ENCODE results near the gene RCHY1. TPM values are rescaled to one million over a fixed set of nuclear protein-coding genes. Genes with fewer than 3 reads are reported as not detected.
A peak's percentile ranks its signal among the peaks of the same experiment; 100 is the strongest.
"Not testable (repeated sequence)": the region's sequence is repeated elsewhere in the genome, so short reads cannot be mapped to it uniquely, and the experiment has no call there.

Gene RCHY1
- total and polyA plus RNA-seq, 4 donors: 14.7 to 24.8 (median 18.0) TPM

- TF ChIP-seq ZBTB33 (IDR thresholded peaks at IDR 0.05) (no peak), JUND (IDR thresholded peaks at IDR 0.05) (no peak), SP1 (IDR thresholded peaks at IDR 0.05) (no peak), RXRA (IDR thresholded peaks at IDR 0.05) (no peak), YY1 (IDR thresholded peaks at IDR 0.05) (no peak), EGR1 (IDR thresholded peaks at IDR 0.05; ENCODE audit: low read depth in 2 of 2) (no peak), FOXA2 (IDR thresholded peaks at IDR 0.05) (no peak), HNF4A (conservative IDR thresholded peaks at IDR 0.05) (no peak)
Observed at GRCh38 chr4:75512386-75513211, 1.6 kb downstream of the RCHY1 start (continued).

- Histone ChIP-seq H3K9me3 (ENCODE audit: control insufficient read depth in 4 of 4, low read length in 3 of 4) (no peaks in the 10 kb centered on the region), H3K9ac (ENCODE audit: low read depth in 1 of 2, low read length in 2 of 2) (no peak overlapping the region), H3K27me3 (ENCODE audit: control insufficient read depth in 4 of 4, insufficient read depth in 4 of 4, low read length in 3 of 4) (no peaks in the 10 kb centered on the region), H3K36me3 (ENCODE audit: control insufficient read depth in 4 of 4, insufficient read depth in 3 of 4, low read depth in 1 of 4, low read length in 3 of 4) (peaks cover 0 to 4% (median 0%) of the 10 kb centered on the region in 4 donors), H3K4me3 (ENCODE audit: low read depth in 1 of 3, low read length in 3 of 3) (no peak overlapping the region), H3K27ac (ENCODE audit: low read depth in 1 of 2, low read length in 2 of 2) (peak overlapping the region; percentile 32 to 62), H3K4me1 (ENCODE audit: control insufficient read depth in 4 of 4, insufficient read depth in 4 of 4, low read length in 3 of 4) (peaks cover 6 to 34% (median 17%) of the 10 kb centered on the region in 4 donors)
- no peak for DNase-seq (ENCODE audit: low spot score)
- 68% methylated on average over 3 of the region's 3 CpGs for WGBS
- no peak for TF ChIP-seq RAD21 (IDR thresholded peaks at IDR 0.05)
- TF ChIP-seq EGR1 (IDR thresholded peaks at IDR 0.05; ENCODE audit: low read depth in 2 of 2): no peak
- TF ChIP-seq ZBTB33 (IDR thresholded peaks at IDR 0.05): no peak
- TF ChIP-seq MAX (IDR thresholded peaks at IDR 0.05): no peak
- TF ChIP-seq HNF4A (conservative IDR thresholded peaks at IDR 0.05): no peak
- no peak for TF ChIP-seq TAF1 (conservative IDR thresholded peaks at IDR 0.05)
- no peak for TF ChIP-seq ATF3 (IDR thresholded peaks at IDR 0.05)
Observed at GRCh38 chr4:75511841-75512240, 2.4 kb downstream of the RCHY1 start.

- DNase-seq (ENCODE audit: low spot score); H3K27ac ChIP-seq (ENCODE audit: low read depth in 1 of 2, low read length in 2 of 2): not testable (repeated sequence)
- 95% methylated on average over 4 of the region's 4 CpGs for WGBS
Observed at GRCh38 chr4:75509592-75509991, 4.6 kb downstream of the RCHY1 start.

More at GRCh38 chr4:75509592-75509991, 4.6 kb downstream of the RCHY1 start:
- H3K36me3 ChIP-seq (ENCODE audit: control insufficient read depth in 4 of 4, insufficient read depth in 3 of 4, low read depth in 1 of 4, low read length in 3 of 4); H3K9me3 ChIP-seq (ENCODE audit: control insufficient read depth in 4 of 4, low read length in 3 of 4); H3K9ac ChIP-seq (ENCODE audit: low read depth in 1 of 2, low read length in 2 of 2); H3K4me3 ChIP-seq (ENCODE audit: low read depth in 1 of 3, low read length in 3 of 3); H3K27me3 ChIP-seq (ENCODE audit: control insufficient read depth in 4 of 4, insufficient read depth in 4 of 4, low read length in 3 of 4): not testable (repeated sequence)
- H3K4me1 ChIP-seq (ENCODE audit: control insufficient read depth in 4 of 4, insufficient read depth in 4 of 4, low read length in 3 of 4): peaks cover 6 to 38% (median 14%) of the 10 kb centered on the region in 4 donors
